Stimulated activated CD4-positive, alpha-beta T cell treated with anti-CD3 and anti-CD28 coated beads, Interleukin-2, amount 100 ng/mL, for 4 hours (primary cell): Measurements from ENCODE around the gene DYNLRB1.

ENCODE experiments used
- DNase-seq: peaks from one replicate; pipeline ENCODE4 v3.0.0-alpha.2; 2020; ENCODE audit warnings: low read depth

Gene DYNLRB1

DNA sequence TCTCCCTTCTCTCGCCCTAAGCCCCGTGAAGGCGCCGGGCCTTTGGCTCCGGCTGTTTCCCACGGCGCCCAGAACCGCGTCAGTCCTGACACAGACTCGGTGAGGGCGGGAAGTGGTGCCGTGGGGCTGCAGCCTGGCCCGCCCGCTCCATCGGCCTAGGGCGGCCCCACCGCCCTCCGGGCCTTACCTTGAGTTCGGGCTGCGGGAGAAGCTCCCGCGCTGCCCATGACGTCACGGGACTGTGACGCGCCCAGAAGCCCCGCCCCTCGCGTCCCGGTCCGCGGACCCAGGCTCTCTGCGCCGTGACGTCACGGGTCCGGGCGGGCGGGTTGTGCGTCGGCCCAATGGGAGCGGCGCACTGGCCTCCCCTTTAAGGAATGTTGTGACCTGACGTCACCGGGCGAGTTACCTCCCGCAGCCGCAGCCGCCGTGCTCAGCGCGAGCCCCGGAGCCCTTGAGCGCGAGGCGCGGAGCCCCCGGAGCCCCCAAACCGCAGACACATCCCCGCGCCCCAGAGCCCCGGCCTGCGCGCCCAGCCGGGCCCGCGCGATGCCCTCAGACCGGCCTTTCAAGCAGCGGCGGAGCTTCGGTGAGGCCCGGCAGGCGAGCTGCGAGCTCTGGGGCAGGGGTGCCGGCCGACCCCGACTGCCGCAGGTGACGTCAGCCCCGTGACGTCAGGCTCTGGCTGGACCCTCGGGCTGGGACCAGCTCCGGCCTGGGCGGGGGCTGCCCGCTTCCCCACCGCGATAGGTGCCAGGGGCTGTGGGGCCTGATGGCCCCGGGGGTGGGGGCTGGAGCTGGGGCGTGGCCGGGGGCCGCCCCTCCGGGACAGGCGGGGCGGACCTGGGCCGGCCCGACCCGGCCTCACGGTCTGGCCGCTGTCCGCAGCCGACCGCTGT is 42.3 kb downstream of the DYNLRB1 start, which contains the start of gene MAP1LC3A:
Gene MAP1LC3A, plus strand, starts transcription at position 399 of the 899 bp plus-strand sequence. Its CDS starts 151 bp downstream, at position 550.
- peak; percentile 91 for DNase-seq

GRCh38 chr20:34559311-34560140 is 43.3 kb downstream of the DYNLRB1 start:
- no peak for DNase-seq

- DNase-seq: no peak
Observed at GRCh38 chr20:34560141-34560523, 43.9 kb downstream of the DYNLRB1 start.

DNA sequence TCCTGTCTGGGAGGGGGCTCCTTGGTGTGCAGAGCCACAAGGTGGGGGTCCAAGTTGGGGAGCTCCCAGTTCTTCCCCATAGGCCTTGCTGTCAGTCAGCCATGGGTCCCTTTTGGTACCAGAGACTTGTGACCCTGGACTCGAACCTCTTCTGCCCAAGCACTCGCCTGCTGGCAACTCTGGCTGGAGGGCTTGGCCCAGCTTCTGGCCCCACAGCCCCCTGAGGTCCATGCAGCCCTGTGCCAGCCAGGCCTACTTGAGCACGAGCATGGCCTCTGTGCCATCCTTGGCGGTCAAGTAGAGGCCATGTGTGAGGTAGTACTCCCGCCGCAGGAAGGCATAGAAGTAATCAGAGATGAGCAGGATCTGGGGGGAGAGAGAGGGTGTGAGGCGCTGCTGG is 44.4 kb downstream of the DYNLRB1 start:
- no peak for DNase-seq

DNA sequence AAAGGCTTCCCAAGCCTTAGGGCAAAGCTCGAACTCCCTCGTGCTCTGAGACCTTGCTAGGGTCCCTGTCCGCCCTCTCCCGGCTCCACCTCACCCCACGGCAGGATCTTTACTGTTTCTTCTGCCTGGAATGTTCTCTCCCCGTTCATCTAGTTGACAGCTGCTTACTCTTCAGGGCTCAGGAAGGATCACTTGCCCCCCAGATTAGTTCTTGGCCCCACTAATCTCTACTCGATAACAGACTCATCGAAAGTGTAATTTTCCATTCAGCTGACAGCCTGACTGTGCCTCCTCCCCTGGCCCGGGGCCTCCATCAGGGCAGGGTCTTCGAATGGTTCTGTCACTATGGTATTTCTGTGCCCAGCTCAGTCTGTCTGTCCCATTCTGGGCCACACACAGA is 45.4 kb downstream of the DYNLRB1 start:
- no peak for DNase-seq

- DNase-seq: no peak
Observed at GRCh38 chr20:34562641-34563040, 46.4 kb downstream of the DYNLRB1 start.

- DNase-seq: no peak
Observed at GRCh38 chr20:34564833-34565232, 48.6 kb downstream of the DYNLRB1 start.

DNA sequence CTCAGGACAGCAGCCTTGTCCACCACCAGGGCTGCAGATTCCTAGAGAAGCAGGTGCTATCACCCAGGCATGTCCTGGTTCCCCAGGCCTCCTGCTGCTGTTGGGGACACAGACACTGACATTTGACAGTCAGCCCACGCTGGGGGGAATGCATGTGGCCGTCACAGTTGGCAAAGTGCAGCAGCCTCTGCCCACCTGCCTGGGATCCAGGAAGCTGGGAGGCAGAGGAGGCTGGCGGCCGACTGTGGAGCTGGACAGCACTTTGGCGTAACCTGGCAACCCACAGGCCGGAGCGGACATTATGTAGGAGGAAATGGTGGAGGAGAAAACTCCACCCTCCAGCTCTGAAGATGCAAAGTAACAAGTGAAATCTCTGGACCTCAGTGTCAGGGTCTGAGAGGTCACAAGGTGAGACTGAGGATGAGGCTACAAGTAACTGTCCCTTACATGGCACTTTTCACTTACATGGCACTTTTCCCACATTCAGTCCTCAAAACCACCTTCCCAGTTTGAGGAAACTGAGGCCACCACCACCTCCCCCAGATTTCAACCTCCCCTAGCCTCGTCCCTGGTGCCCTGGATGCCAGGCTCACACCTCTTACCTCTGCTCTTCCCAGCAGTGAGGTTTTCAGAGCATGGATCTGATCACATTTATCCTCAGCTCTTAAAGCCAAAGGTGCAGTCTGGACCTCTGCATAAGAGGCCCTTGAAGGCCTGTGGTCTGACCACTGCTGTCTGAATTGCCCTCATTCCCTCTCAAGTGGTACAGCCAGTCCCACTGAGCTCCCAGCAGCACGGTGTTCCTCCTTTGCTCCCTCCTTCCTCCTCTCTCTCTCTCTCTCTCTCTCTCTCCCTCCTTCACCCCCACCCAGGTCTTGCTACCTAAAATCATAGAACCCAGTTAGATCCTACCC is 51.0 kb downstream of the DYNLRB1 start:
- no peak for DNase-seq

DNA sequence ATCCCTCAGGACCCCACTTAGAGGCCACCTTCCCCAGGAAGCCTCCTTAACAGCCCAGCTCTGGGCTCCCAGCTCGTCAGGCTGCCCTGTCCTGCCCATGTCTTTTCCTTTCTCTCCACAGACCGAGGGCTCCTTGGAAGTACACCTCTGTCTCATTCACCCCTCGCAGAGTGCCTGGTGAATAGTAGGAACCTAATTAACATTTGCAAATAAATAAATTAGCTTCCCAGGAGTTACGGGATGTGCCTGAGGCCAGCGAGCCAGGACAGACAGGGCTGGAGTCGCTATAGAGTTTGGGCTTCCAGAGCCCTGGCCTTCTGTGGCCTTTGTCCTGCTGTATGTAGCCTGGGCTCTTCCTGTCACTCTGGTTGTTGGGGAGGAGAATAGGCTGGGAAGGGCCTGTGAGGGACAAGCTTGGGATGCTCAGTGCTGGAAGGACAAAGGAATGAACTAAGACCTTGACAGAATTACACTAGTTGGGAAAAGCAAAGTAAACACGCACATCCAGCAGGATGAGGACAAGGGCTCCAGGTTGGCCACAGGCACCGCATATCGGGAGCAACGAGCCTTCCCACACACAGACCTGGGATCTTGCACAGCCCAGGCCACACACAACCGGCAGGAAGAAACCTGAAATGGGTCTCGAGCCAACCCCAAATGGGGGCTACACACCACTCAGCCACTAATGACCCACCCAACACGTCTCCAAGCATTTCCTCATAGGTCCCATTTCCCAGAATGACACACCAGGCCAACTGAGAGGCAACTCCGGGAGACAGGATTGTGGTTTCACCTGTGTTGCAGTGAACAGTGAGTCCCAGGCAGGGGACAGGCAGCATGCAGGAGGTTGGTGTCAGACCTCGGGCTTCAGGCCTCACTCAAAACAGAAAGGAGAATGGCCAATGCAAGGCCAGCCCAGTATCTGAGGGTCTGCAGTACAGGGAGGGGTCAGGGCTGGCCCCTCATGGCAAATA is 52.0 kb downstream of the DYNLRB1 start:
- DNase-seq: no peak

- no peak for DNase-seq
Observed at GRCh38 chr20:34569598-34569997, 53.4 kb downstream of the DYNLRB1 start.

DNA sequence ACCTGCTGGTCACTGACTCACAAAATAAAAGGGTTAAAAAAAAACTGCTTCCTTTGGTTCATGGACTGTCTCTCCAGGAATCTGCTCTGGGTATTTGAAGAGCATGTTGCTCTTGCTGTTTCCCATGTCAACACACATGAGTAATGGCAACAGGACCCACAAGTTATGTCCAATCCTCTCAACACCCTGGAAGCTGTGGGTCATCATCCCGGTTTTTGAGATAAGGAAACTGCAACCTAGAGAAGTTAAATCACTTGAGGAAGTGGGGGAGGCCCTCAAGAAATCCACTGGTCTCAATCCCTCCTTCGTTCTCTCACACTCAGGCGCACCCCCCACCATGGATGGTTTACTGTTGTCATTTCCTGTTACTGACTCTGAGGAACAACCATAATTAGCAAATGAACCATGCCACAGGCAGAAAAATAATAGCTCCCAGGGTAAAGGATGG is 54.7 kb downstream of the DYNLRB1 start:
- DNase-seq: no peak

DNA sequence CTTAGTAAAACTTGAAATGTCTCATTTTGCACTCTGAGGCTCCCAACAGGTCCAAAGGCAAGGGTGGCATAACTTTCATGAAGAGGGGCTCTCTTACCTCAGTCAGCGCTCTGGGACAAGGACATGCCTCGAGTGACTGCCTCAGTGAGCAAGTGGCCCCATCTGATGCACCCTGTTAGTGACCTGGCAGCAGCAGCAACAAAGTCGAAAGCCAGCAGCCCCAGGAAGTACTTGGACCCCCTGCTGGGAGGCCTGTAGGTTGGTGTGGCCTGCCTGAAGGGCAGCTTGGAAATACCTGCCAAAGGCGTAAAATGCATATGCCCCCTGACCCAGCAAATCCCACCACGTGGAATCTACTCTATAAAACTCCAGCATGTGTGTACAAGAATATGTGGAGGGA is 55.5 kb downstream of the DYNLRB1 start:
- DNase-seq: no peak

- no peak for DNase-seq
Observed at GRCh38 chr20:34573541-34574300, 57.5 kb downstream of the DYNLRB1 start.

GRCh38 chr20:34574426-34574825 is 58.2 kb downstream of the DYNLRB1 start:
- DNase-seq: no peak

- no peak for DNase-seq
Observed at GRCh38 chr20:34574861-34575260, 58.6 kb downstream of the DYNLRB1 start.

DNA sequence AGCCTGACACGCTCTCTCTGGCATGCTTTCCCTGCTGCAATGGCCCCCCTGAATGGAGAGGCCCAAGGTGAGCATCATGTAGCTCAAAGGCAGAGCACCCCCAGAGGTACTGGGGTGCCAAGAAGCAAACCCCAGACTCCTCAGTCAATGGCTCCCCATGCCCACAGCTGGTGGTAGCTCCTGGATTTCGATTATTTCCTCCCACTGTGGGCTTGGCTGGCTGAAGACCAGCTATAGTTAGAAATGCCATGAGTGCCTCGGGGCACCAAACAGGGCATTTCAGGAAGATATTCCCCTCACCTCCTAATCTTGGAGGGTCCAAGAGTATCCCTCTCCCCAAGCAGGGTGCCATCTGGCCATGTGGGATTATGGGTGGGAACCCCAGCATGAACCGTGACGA is 59.0 kb downstream of the DYNLRB1 start:
- DNase-seq: no peak

DNA sequence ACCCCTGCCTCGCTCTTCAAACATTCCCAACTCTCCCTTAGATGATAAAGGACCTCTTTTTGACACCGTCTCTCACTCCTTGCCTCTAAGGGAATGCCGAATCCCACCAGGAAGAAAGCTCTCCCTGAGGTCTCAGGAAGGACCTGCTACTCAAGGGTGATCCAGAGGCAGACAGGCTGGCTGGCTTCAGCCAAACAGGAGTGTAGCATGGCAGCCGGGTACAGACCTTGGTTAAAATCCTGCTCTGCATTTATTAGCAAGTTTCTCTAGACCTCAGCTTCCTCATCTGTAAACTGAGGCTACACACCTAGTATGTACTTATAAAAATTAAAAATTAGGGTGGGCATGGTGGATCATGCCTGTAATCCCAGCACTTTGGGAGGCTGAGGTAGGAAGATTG is 59.5 kb downstream of the DYNLRB1 start:
- DNase-seq: no peak

- DNase-seq: no peak
Observed at GRCh38 chr20:34577061-34577460, 60.8 kb downstream of the DYNLRB1 start.

DNA sequence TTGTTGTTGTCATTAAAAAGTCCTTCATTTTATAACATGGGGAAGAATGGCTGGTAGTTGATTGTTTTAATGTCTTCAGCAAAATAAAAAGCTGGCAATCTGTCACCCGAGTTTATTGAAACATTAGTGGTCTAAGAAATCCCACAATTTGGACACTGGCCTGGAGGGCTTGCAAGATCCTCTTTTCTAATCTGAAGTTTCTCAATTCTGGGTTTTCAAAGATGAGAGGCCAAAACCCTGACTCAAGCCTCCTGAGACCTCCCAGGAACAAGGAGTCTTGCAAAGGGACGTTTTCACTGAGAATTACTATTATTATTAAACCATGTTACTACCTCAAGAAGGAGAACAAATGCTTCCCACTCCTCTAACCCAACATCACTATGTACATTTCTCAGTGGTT is 61.8 kb downstream of the DYNLRB1 start:
- no peak for DNase-seq

GRCh38 chr20:34578521-34578920 is 62.3 kb downstream of the DYNLRB1 start:
- no peak for DNase-seq
